ENCODE measurements around the gene NHSL2. TPM values are rescaled to one million over a fixed set of nuclear protein-coding genes. Genes with fewer than 3 reads are reported as not detected.

Gene NHSL2
- total RNA-seq, 3 donors from 2014 or later = 5.4 to 9.2 (median 5.8) TPM

GRCh38 chrX:72019487-72019886 lies 108.8 kb downstream of the NHSL2 start:
- H3K27me3 ChIP-seq = peaks cover 0 to 70% of the 10 kb centered on the region in 2 donors
- H3K4me1 ChIP-seq = no peaks in the 10 kb centered on the region
- H3K4me3 ChIP-seq = no peak overlapping the region
- no peaks in the 10 kb centered on the region for H3K36me3 ChIP-seq
- TF ChIP-seq POLR2AphosphoS5 (IDR thresholded peaks at IDR 0.05) (no peak), CTCF (IDR thresholded peaks at IDR 0.05) (no peak), POLR2A (IDR thresholded peaks at IDR 0.05) (no peak)
- intact Hi-C loops (cut with DNase I; ENCODE audit: low total_unique reads) = no loop called here
- no peak for DNase-seq (ENCODE audit: low spot score in 2 of 2)
- H3K9me3 ChIP-seq = no peaks in the 10 kb centered on the region
- peak overlapping the region in 1 of 2 donors; percentile 28 for H3K27ac ChIP-seq

GRCh38 chrX:72020204-72020603 lies 109.6 kb downstream of the NHSL2 start:
- Histone ChIP-seq H3K27me3 (peaks cover 0 to 75% of the 10 kb centered on the region in 2 donors), H3K27ac (peak overlapping the region in 1 of 2 donors; percentile 59), H3K4me3 (no peak overlapping the region), H3K36me3 (no peaks in the 10 kb centered on the region), H3K9me3 (no peaks in the 10 kb centered on the region), H3K4me1 (no peaks in the 10 kb centered on the region)
- TF ChIP-seq POLR2AphosphoS5 (IDR thresholded peaks at IDR 0.05) (no peak), POLR2A (IDR thresholded peaks at IDR 0.05) (no peak), CTCF (IDR thresholded peaks at IDR 0.05) (no peak)
- intact Hi-C loops (cut with DNase I; ENCODE audit: low total_unique reads) = no loop called here
- no peak for DNase-seq (ENCODE audit: low spot score in 2 of 2)

GRCh38 chrX:72020788-72021187 lies 110.1 kb downstream of the NHSL2 start:
- TF ChIP-seq POLR2A (IDR thresholded peaks at IDR 0.05) (no peak), POLR2AphosphoS5 (IDR thresholded peaks at IDR 0.05) (no peak), CTCF (IDR thresholded peaks at IDR 0.05) (no peak)
- no peak overlapping the region for H3K4me3 ChIP-seq
- H3K27ac ChIP-seq = peak overlapping the region in 1 of 2 donors; percentile 10
- H3K36me3 ChIP-seq = no peaks in the 10 kb centered on the region
- DNase-seq (ENCODE audit: low spot score in 2 of 2) = no peak
- no peaks in the 10 kb centered on the region for H3K4me1 ChIP-seq
- H3K27me3 ChIP-seq = peaks cover 0 to 80% of the 10 kb centered on the region in 2 donors
- no peaks in the 10 kb centered on the region for H3K9me3 ChIP-seq
- intact Hi-C loops (cut with DNase I; ENCODE audit: low total_unique reads) = no loop called here

- H3K27me3 ChIP-seq = peaks cover 0 to 90% of the 10 kb centered on the region in 2 donors
- no peaks in the 10 kb centered on the region for H3K9me3 ChIP-seq
- H3K27ac ChIP-seq = no peak overlapping the region
- no peaks in the 10 kb centered on the region for H3K4me1 ChIP-seq
- intact Hi-C loops (cut with DNase I; ENCODE audit: low total_unique reads) = no loop called here
- TF ChIP-seq CTCF (IDR thresholded peaks at IDR 0.05) (no peak), POLR2A (IDR thresholded peaks at IDR 0.05) (no peak), POLR2AphosphoS5 (IDR thresholded peaks at IDR 0.05) (no peak)
- DNase-seq (ENCODE audit: low spot score in 2 of 2) = no peak
- H3K4me3 ChIP-seq = no peak overlapping the region
- H3K36me3 ChIP-seq = no peaks in the 10 kb centered on the region
Observed at GRCh38 chrX:72021975-72022374, 111.3 kb downstream of the NHSL2 start.

GRCh38 chrX:72023071-72023470 lies 112.4 kb downstream of the NHSL2 start:
- no peaks in the 10 kb centered on the region for H3K36me3 ChIP-seq
- DNase-seq (ENCODE audit: low spot score in 2 of 2) = no peak
- intact Hi-C loops (cut with DNase I; ENCODE audit: low total_unique reads) = no loop called here
- no peaks in the 10 kb centered on the region for H3K9me3 ChIP-seq
- no peak overlapping the region for H3K27ac ChIP-seq
- TF ChIP-seq POLR2A (IDR thresholded peaks at IDR 0.05) (no peak), POLR2AphosphoS5 (IDR thresholded peaks at IDR 0.05) (no peak), CTCF (IDR thresholded peaks at IDR 0.05) (no peak)
- peaks cover 0 to 89% of the 10 kb centered on the region in 2 donors for H3K27me3 ChIP-seq
- H3K4me1 ChIP-seq = no peaks in the 10 kb centered on the region
- H3K4me3 ChIP-seq = no peak overlapping the region
